GM18951 (cell line): Measurements from ENCODE around the gene LRRIQ4.

ENCODE experiments used
- POLR2A ChIP-seq: IDR thresholded peaks from 4 replicates; pipeline ENCODE4 v1.6.1; 2011; ENCODE audit warnings: mild to moderate bottlenecking; ENCODE audit not compliant: insufficient read length, insufficient read depth; ENCODE audit errors: extremely low read depth
- in situ Hi-C: fragments of 300-500 bp; cut with MboI; formaldehyde crosslinking; loops from one replicate; pipeline ENCODE4 v1.12.0; 2022; ENCODE audit warnings: low sequenced_read_pairs, mixed read lengths, inconsistent platforms; ENCODE audit not compliant: unreplicated experiment

The LRRIQ4 gene

DNA sequence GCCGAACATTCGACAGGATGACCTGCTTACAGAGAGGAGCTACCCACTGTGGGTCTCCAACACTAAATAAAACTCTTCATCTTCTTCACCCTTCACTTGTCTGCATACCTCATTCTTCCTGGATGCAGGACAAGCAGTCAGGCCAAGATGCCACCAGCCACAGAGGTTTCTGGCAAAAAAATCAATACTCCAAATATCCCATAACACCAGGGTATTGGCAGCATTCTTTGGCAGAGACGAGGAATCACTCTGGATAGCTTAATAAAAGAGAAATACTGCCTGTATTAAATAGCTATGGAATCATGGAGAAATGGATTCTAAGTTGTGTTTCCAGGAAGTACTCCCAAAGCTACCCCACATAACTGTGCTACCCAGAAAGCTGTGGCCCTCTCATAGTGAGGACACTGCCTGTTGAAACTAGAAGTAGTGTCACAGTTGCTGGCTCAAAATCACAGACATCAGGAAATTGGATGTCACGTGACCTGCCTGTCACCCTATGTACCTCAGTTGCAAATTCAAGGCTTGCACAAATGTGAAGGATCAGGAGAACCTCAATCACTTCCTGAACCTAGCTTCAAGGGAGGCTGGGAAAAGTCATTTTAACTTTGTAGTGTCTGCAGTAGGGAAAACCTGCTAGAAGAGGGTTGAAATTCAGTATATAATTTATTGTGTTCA lies 68.0 kb downstream of the LRRIQ4 start:
- in situ Hi-C loops = no loop called here
- no peak for TF ChIP-seq POLR2A

DNA sequence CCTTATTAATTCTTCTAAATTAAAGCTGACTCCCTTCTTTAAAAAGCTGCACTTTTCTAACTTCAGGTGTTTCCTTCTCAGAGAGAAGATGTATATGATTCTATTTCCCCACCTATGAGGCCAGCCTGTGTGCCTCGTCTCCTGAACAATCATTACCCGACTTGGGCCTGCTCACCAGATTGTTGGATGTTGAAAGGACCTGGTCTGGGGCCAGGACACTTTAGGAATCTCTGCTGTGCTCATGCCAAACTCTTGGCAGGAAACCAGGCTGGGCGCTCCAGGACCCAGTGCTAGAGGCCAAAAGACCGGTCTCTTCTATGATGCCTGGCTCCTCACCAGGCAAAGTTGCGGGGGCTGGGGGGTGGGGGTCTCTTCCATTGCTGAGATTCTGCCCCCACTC lies 74.0 kb downstream of the LRRIQ4 start:
- TF ChIP-seq POLR2A = no peak
- in situ Hi-C loops = no loop called here
